HG03175 (cell line): Measurements from ENCODE around the gene FAM184A.
A peak's percentile ranks its signal among the peaks of the same experiment; 100 is the strongest.

Experiments used
- ATAC-seq: cut with Tn5 transposase; IDR thresholded peaks from one replicate; pipeline ENCODE4 v1.9.1; 2021; ENCODE audit warnings: mild to moderate bottlenecking, moderate library complexity; ENCODE audit not compliant: unreplicated experiment

FAM184A gene

GRCh38 chr6:119061215-119061614 is 17.2 kb downstream of the FAM184A start:
- ATAC-seq, result no peak

GRCh38 chr6:119060255-119060907 is 18.1 kb downstream of the FAM184A start:
- ATAC-seq, result no peak

GRCh38 chr6:119055069-119055468 is 23.4 kb downstream of the FAM184A start:
- ATAC-seq, result no peak

GRCh38 chr6:119052987-119053386 is 25.5 kb downstream of the FAM184A start:
- ATAC-seq, result peak; percentile 23

- peak; percentile 88 for ATAC-seq
Measured at GRCh38 chr6:119052292-119052889, 26.1 kb downstream of the FAM184A start.

- ATAC-seq, result no peak
Measured at GRCh38 chr6:119044255-119044654, 34.2 kb downstream of the FAM184A start.

GRCh38 chr6:119043783-119044182 is 34.7 kb downstream of the FAM184A start:
- ATAC-seq, result peak; percentile 71

- ATAC-seq, result peak; percentile 3
Measured at GRCh38 chr6:119043265-119043664, 35.2 kb downstream of the FAM184A start.

- ATAC-seq, result no peak
Measured at GRCh38 chr6:119040636-119041035, 37.8 kb downstream of the FAM184A start.

GRCh38 chr6:119040229-119040628 is 38.2 kb downstream of the FAM184A start:
- no peak for ATAC-seq

- no peak for ATAC-seq
Measured at GRCh38 chr6:119037941-119038623, 40.4 kb downstream of the FAM184A start.

GRCh38 chr6:119037264-119037663 is 41.2 kb downstream of the FAM184A start:
- ATAC-seq, result no peak

GRCh38 chr6:119036081-119036480 is 42.4 kb downstream of the FAM184A start:
- no peak for ATAC-seq

- no peak for ATAC-seq
Measured at GRCh38 chr6:119035459-119035858, 43.0 kb downstream of the FAM184A start.

GRCh38 chr6:119034827-119035458 is 43.5 kb downstream of the FAM184A start:
- ATAC-seq, result no peak

GRCh38 chr6:119032428-119032827 is 46.0 kb downstream of the FAM184A start:
- ATAC-seq, result no peak

- ATAC-seq, result no peak
Measured at GRCh38 chr6:119030759-119031158, 47.7 kb downstream of the FAM184A start.

GRCh38 chr6:119028091-119028490 is 50.4 kb downstream of the FAM184A start:
- no peak for ATAC-seq

- no peak for ATAC-seq
Measured at GRCh38 chr6:119027465-119027864, 51.0 kb downstream of the FAM184A start.

GRCh38 chr6:119026822-119027221 is 51.6 kb downstream of the FAM184A start:
- ATAC-seq, result no peak

- no peak for ATAC-seq
Measured at GRCh38 chr6:119025793-119026192, 52.7 kb downstream of the FAM184A start.

GRCh38 chr6:119024111-119024510 is 54.4 kb downstream of the FAM184A start:
- ATAC-seq, result no peak
